Activated effector memory CD4-positive, alpha-beta T cell treated with Interleukin-2 at 50 U/mL for 16 hours (primary cell): ENCODE data around the gene ABLIM1.

ENCODE experiments used
- DNase-seq: peaks from one replicate; pipeline ENCODE4 v3.0.0-alpha.2; 2020

The ABLIM1 gene

DNA sequence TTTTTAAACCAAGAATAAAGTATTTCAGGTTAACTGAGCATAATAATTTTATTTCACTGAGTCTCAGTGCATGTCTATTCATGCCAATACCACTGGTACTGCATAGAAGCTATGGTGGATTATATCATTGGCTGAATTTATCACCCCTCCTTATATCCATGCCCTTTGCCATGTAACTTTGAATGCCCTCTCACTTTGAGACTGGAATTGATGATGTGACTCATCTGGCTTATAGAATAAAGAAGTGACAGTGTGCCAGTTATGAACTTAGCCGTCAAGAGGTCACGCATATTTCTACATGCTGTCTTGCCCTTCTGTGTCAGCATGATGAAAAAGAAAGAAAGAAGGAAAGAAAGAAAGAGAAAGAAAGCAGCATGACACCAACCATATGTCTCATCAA, 20.7 kb upstream of the ABLIM1 start:
- DNase-seq = no peak

DNA sequence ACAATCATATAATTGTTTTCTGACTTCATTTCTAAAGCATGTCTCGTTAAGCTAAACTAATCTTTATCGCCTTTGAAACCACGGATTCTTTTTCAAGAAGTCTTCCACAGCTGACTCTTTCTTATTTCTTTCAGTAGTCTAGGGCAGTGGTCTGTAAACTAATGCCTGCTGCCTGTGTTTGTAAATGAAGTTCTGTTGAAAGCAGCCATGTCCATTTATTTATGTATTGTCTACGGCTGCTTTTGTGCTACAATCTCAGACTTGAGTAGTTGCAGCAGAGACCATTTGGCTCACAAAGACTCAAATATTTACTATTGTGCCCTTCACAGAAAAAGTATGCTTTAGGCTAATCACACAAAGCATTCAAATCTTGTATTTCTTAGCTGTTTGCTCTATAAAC, 20.3 kb upstream of the ABLIM1 start:
- DNase-seq = no peak

DNA sequence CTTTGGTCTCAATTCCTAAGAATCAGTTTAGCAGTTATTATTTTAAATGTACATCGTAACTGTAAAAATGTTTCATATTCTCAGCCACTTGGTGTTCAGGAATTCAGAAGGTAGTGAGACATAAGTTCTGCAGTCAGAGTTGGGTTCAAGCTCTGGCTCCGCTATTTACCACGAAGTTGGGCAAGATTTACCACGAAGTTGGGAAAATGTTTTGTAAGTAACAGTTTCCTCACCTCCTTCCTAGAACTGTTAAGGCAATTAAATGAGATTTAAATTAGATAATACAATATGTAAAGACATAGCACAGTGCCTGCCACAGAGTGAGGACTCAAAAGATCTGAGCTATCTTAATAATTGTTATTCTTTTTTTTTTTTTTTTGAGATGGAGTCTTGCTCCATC, 16.3 kb upstream of the ABLIM1 start:
- DNase-seq = no peak

DNA sequence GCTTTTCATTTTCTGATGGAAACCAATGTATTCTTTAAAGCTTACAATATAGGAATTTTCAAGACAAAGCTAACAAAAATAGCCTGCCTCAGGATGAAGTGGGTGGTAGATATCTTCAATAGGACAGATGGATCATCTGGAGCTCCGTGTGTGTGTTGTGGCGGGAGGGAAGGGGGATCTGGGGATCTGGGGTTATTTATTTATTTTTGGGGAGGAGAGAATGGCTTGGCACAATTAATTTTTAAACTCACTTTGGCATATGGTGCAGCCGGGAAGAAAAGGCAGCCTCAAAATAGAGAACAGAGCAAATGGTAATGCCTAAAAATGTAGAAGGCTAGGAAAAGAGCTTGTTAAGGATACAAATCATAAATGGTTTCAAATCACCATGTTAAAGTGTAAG, 11.6 kb upstream of the ABLIM1 start:
- no peak for DNase-seq

DNA sequence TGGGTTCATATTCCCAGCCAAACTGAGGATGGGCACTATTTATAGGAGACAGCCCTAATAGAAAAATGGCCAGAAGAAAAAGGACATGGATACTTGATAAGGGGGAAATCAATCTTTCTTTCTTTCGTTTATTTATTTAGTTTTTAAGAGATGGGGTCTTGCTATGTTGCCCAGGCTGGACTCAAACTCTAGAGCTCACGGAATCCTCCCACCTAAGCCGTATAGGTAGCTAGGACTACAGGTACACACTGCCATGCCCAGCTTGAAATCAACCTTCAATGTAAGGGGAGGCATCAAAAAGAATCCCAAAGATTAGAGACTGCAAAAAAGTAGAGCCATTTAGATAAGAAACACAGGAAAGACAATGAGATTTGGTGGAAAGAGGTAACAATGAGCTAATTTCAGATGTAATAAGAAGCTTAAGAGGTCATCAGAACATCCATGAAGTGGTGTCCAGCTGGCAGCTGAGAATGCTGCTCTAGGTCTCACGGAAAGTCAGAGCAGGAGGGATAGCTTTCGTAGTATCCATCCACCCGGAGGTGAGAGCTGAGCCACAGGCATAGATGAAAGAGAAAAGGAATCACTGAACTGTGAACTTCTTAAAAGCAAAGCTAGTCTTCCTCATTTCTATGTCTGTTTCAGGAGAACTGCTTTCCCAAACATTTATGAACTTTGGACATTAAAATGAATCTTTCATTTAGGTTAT, 10.5 kb upstream of the ABLIM1 start:
- no peak for DNase-seq

DNA sequence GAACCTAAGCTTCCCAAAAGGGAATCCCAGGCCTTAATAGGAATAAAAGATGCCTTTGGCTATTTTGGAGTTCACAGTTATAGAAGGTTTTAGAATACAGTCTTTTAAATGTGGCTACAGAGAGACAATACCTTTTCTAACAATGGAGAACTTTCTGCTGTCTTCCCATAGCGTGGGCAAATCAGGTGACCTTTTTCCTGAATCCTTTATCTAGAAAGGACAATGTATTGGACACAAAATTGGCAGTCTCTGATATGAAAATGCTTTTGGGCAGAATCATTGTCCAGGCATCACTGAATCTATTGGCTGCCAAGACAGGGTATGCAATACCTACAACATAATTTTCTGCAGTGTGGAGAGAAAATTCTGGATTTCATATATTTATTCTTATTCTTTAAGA, 7.8 kb upstream of the ABLIM1 start:
- no peak for DNase-seq

DNA sequence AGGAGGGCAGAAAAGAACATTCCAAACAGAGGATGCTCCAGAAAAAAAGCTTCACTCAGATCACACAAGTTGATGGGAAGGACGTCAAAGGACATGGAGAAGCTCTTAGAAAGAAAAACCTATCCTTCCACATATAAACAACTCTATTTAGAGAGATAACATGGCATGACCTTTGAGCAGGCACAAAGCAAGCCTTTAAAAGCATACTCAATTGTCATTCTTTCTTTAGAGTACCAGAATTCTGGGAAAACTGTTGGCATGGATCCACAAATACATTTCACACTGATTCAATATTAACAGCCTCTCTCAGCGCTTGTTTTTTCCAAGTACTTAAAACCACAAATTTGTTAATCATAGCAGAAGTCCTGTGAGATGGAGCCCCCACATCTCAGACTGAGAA, 7.3 kb upstream of the ABLIM1 start:
- DNase-seq = no peak

DNA sequence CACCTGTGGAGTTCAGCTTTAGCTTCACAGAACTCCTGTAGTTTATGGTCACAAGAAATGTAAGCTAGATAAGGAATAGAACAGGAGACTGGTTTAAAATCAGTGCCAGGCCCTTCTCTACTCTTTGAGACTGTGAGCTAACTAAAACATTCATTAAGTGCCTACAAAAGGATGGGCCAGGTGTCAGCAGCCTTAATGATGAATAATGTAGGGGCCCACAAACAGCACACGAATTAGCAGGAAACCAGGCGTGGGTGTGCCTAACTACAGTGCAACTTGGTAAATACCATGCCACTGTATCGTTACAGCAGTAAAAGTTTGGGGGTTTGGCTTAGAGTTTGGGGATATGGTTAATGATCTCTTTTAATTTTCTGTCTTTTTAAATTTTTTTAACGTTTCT, 6.1 kb upstream of the ABLIM1 start:
- DNase-seq = no peak

DNA sequence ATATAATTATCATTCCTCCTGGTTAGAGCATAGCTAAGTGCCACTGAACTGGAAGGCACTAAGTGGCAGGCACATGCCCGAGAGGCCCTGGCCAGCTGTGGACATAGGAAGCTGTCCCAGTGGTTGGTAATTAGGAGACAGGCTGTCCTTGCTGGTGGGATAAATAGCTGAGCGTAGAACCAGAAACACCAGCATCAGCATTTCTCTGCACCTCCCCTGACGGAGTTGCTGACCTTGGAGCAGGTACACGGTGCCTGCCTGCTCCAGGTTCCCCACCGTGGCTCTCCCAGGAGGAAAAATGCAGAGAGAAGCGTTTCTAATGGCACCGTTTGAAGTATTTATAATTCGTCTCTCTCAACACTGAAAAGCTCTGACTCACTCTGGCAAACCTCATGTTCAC, 5.6 kb upstream of the ABLIM1 start:
- DNase-seq = no peak

DNA sequence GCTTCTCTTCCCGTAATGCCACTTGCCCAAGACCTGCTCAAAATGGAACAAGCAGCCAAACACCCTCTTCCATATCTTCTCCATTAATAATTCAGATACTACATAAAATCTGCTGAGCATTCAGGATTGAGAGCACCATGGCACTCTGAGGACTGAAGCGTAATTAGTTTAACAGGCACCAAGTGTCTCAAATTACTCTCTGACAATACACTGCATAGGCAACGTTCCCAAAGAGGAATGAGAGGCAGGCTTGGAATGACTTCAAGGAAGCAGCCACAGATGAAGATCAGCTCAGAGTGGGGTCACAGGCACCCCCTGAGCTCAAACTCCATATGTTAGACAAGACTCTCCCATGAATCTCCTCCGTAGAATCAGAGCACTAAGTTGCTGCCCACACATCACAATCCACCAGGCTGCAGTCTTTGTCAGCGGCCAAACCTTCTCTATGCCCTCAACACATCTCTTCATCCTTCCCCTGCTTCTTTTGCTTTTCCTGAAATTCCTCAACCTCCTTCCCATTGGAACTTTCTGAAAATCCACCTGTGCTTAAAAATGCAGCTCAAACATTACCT, 4.7 kb upstream of the ABLIM1 start:
- DNase-seq = no peak

DNA sequence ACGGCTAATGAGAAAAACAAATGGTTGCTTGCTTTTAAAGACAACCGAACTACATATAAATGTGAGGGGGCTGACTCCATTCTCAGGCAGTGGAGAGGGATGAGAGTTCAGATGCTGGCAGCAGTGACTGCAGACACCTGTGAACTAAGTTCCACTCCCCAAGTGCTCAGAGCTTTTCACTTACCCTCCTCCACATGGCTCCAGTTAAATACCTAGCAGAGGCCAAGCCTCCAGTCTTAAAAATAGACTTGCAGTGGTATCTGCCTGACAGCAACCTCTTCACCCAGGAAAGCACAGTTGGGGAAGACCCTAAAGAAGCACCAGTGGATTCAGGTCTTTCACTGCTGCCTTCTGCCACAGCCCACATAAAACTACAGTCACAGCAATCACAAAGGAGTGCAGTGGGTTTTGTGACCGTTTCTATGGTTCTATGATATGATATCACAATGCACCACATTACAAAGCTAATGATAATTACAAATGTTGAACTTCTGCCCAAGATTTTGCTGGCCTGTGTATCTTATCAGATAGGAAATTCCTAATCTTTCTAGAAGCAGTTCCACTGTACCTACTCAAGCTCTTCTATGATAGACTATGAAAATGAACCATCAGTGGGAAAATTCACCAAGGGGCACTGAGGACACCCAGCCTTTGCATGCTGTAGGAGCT, 3.3 kb upstream of the ABLIM1 start:
- DNase-seq = no peak

DNA sequence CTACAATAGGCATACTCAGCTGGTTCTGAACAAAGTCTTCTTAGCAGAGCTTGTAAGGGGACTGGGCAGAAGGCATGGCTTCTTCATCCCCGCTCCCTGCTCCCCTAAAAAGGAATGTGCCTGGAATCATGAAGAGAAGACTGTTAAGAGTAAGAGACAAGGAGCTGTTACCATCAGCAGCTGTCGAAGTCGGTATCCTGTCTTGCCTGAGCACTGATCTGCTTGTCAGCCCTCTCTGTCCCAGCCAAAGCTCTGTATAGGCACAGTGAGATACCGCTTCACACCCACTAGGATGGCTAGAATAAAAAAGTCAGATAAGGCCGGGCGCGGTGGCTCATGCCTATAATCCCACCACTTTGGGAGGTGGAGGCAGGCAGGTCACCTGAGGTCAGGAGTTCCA, 2.4 kb downstream of the ABLIM1 start:
- no peak for DNase-seq

DNA sequence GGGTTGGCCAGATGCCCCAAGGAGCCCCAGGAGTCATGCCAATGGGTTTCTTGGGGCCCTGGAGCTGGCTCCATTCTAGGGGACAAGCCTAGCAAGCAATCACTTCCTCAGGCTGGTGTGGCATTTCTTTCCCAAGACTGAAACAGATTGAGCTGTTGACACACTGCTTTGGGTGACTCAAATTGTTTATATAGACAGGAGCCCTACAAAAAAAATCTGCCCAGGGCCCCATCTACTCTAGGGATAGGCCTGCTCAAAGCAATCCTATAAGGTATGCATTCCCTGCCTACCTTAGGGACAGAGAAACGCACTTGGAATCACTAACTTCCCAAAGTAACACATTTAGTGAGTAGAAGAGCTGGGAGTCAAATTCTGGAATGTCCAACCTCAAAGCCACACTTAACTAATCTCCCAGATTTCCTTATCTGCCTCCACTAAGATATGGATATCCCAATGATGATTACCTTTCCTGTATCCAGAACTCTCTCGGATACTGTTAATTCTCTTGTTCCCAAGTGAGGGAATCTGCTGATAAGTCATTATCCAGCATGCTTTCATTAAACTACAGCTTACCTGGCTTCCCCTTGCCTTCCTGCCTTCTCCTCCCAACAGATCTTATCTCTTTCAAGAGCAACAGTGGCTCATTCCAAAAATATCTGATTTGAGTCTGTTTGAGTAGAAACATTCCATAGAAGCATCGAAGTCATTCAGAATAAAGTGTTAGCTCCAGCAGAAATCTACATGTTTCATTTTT, 3.1 kb downstream of the ABLIM1 start:
- DNase-seq = no peak

DNA sequence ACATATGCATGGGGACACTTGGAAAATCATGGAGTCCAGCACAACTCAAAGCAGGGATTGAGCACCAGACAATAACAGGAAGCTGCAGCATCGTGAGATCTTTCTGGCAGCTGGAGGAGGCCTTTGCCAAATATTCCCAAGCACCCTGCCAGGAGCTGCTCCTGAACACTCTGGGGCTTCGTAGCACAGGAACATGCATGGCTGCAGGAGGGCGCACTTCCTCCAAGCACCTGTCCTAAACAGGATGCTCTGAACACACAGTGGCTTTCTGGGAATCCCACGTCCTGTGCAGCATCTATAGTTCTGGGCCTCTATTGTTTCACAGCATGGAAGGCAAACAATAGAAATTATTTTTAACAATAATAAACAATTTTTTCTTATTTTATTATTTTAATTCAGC, 4.1 kb downstream of the ABLIM1 start:
- DNase-seq = no peak

DNA sequence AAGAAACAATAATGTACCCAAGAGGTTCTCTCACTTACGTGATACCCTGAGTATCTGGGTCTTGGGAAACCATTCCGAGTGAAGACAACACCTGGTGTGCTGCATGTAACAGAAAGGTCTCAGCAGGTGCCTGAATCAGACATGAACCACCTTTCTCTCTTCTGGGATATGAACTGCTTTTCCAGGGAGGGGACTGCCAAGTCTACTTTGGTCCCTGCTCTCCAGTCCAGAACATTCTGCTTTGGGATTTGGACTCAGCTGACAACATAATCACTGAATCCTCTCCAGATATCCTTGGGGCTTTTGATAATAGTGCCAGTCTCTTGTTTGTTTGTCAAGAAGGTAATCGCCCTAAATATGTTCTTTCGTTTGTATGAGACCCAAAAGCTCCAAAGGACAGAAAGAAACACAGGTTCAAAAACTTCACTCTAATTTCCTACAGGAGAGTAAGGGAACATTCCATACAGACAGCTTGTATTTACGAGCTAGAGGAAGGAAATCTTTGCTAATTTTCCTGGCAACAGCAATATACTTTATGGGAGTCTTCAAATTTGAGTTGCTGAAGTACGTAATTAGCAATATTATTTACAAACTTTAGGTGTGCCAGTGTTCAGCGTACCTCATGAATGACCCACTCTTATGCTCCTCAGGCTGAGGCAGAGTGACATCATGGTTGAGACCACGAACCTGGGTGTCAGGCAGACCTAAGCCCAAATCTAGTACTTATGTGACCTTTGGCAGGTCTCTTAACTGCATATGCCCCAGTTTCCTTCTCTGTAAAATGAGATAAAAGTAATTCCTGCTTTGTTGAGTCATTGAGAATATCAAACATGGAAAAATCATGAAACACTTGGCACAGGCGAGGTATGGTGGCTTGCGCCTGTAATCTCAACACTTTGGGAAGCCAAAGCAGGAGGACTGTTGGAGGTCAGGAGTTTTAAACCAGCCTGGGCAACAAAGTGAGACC, 5.4 kb downstream of the ABLIM1 start:
- DNase-seq = no peak

DNA sequence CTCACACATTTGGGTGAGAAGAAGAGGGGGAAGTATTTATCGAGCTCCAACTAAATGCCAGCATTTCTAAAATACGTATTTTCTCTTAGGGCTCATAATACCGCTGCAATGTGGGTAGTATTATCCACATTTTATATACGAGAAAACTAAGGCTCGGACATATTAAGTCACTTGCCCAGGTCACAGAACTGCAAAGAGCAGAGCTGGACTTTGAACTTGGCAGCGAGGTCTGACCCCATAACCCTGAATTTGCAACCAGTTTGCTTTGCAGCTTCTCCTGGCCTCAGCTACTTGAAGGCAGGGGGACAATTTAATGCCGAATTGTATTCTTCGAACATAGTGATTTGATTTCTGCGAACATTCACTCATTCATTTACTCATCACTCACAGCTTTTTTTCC, 7.2 kb downstream of the ABLIM1 start:
- no peak for DNase-seq

DNA sequence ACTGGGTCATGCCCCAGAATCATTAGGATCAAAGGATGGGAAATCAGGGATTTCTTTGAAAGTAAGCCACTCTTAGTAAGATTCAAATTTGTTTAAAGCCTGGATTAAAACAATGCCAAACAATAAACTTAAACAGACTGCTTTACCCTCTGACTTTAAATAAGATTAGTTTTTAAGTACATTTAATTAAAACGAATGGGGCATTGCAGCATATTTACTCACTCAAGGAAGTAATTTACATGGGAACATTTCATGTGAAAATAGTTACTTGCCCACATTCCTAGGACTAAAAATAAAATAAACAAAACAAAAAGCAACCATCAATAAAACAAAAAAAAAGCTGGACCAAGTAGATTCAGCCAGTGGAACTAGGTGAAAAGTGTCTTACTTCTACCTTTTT, 7.8 kb downstream of the ABLIM1 start:
- no peak for DNase-seq

DNA sequence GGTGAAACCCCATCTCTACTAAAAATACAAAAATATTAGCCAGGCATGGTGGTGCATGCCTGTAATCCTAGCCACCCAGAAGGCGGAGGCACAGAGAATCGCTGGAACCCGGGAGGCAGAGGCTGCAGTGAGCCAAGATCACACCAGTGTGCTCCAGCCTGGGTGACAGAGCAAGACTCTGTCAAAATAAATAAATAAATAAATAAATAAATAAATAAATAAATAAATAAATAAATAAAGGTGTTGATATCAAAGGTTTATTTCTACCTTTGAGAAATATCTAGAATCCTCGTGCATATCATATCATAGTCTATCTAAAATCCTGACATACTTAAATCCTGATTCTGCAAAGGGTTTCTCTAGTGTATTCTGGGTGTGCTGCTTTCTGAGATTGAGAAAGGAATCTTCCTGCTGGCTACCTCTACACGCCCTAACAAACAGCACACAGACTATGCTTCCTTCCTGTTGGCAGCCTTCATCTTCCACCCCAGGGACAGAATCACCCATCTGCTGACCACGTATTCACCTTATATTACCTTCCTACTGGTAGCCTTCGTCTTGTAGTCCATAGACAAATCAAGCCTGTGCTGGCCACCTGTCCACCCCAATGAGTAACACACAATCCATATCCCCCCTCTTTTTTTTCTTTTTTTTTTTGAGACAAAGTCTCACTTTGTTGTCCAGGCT, 8.7 kb downstream of the ABLIM1 start:
- no peak for DNase-seq

DNA sequence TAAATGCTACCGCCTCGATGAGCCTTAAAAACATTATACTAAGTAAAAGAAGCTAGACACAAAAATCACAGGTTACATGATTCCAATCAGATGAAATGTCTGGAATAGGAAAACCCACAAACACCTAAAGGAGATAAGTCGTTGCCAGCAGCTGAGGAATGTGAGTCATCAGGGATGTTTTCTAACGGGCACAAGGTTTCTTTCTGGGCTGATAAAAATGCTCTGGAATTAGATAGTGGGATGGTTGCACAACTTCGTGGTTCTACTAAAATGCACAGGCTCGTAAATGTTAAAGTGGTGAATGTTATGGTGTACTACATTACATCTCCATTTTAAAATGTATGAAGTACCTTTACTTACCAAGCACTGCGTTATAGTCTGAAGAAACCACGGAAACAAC, 9.7 kb downstream of the ABLIM1 start:
- DNase-seq = no peak

DNA sequence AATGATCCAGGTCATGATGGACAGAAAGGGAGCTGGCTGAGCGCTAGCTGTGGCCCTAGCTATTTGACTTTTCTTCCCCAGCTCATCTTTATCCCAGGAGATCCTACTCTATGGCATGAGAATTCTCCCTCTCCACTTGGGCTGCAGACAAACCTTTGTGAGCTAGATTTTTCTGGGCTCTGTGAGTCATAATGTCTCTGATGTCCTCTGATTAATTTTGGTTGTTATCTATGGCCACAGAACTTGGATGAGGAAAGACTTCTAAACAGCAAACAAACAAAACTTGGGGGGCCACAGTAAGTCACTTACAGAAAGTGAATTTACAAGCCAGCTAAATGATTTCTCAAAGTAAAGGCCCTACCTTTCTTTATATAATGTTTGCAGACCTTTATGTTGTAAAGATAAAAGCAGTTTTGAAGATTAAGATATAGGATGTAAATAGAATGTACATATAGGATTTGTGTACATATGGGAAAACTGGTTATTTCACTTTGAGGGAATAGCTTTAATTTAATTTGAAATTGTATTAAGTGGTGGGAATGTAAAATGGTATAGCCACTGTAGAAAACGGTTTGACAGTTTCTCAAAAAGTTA, 10.4 kb downstream of the ABLIM1 start:
- no peak for DNase-seq

DNA sequence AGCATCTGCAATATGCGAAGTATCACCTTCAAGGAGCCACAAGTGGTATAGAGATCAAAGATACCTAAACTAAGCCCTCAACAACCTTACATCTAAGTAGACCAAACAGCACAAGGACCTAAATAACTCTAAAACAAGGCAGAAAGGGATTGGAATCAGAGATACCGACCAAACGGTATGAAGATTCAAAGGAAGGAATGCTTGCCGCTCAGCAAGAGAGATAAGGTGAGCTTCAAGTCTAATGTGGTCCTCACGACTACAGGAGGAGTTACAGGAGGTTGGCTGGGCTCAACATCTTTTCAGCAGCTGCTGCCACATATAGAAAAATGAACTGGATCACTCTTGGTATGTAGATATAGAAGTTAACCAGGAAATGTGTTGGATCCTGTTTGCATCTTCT, 11.6 kb downstream of the ABLIM1 start:
- DNase-seq = no peak

DNA sequence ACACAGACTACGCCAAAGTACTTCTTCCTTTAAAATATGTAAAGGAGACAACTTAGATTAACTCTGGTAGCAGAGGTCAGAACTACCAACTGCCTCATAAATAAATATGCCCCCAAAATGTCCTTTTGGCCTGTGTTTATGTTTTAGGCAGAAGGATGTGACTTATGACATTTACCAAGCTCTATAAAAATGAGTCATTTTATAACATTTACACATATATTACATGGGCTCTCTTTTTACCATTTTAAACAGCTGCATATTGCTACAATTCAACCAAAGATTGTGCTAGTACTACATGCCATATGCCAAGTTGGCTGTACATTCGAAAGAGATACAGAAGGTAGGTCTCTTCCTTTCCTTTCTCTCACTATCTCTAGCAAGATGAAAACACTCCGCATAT, 12.4 kb downstream of the ABLIM1 start:
- DNase-seq = no peak
